Neural progenitor cell (in vitro differentiated cells): Measurements from ENCODE around the gene TCEA3. TPM values are rescaled to one million over a fixed set of nuclear protein-coding genes. Genes with fewer than 3 reads are reported as not detected.

Experiments used
- DNase-seq: peaks from one replicate; pipeline ENCODE4 v3.0.0-alpha.2; 2016; ENCODE audit warnings: low spot score
- H2AFZ ChIP-seq: fragments of 200-600 bp; sonication (generic); replicated peaks from 2 replicates; pipeline ENCODE4 v1.6.1; 2016; ENCODE audit warnings: antibody characterized with exemption
- H3F3A ChIP-seq: fragments of 200-600 bp; sonication (generic); 2 replicates; pipeline ENCODE4 v1.6.1; 2016; ENCODE audit warnings: antibody characterized with exemption, low read depth
- H3K27ac ChIP-seq: fragments of 200-600 bp; sonication (generic); 2 replicates; pipeline ENCODE4 v1.5.1; 2016; ENCODE audit warnings: mild to moderate bottlenecking
- H3K27me3 ChIP-seq: fragments of 200-600 bp; sonication (generic); 2 replicates; pipeline ENCODE4 v1.6.1; 2016; ENCODE audit warnings: mild to moderate bottlenecking, moderate library complexity
- H3K36me3 ChIP-seq: fragments of 200-600 bp; sonication (generic); 2 replicates; pipeline ENCODE4 v1.5.1; 2016
- H3K4me1 ChIP-seq: fragments of 200-600 bp; sonication (generic); 2 replicates; pipeline ENCODE4 v1.6.1; 2016; ENCODE audit warnings: mixed run types
- H3K4me2 ChIP-seq: fragments of 200-600 bp; sonication (generic); 2 replicates; pipeline ENCODE4 v1.6.1; 2016
- H3K4me3 ChIP-seq: fragments of 200-600 bp; sonication (generic); 2 replicates; pipeline ENCODE4 v1.5.1; 2016
- H3K79me2 ChIP-seq: fragments of 200-600 bp; sonication (generic); 2 replicates; pipeline ENCODE4 v1.6.1; 2016; ENCODE audit warnings: low read depth
- H3K9ac ChIP-seq: fragments of 200-600 bp; sonication (generic); 2 replicates; pipeline ENCODE4 v1.6.1; 2016
- H3K9me3 ChIP-seq: fragments of 200-600 bp; sonication (generic); 2 replicates; pipeline ENCODE4 v1.5.1; 2016; ENCODE audit warnings: low read depth
- H4K20me1 ChIP-seq: fragments of 200-600 bp; sonication (generic); 2 replicates; pipeline ENCODE4 v1.6.1; 2016; ENCODE audit warnings: low read depth
- H3K27ac Mint-ChIP-seq: 3 replicates; pipeline ENCODE4 v1.8.0; 2021; ENCODE audit warnings: mixed read lengths
- H3K27me3 Mint-ChIP-seq: 2 replicates; pipeline ENCODE4 v1.8.0; 2022; ENCODE audit warnings: low read depth, mild to moderate bottlenecking, inconsistent platforms, moderate library complexity, mixed read lengths; ENCODE audit not compliant: insufficient read depth
- H3K36me3 Mint-ChIP-seq: 3 replicates; pipeline ENCODE4 v1.8.0; 2021; ENCODE audit warnings: mixed read lengths
- H3K4me1 Mint-ChIP-seq: 3 replicates; pipeline ENCODE4 v1.8.0; 2021; ENCODE audit warnings: mixed read lengths
- H3K4me3 Mint-ChIP-seq: 3 replicates; pipeline ENCODE4 v1.8.0; 2021; ENCODE audit warnings: mild to moderate bottlenecking, moderate library complexity, mixed read lengths
- H3K9me3 Mint-ChIP-seq: 3 replicates; pipeline ENCODE4 v1.8.0; 2020; ENCODE audit warnings: mixed read lengths
- EZH2 ChIP-seq: fragments of 200-600 bp; sonication (generic); IDR thresholded peaks from 2 replicates; pipeline ENCODE4 v1.6.1; 2017; ENCODE audit warnings: antibody characterized with exemption, mild to moderate bottlenecking, moderate library complexity
- EZH2phosphoT487 ChIP-seq: fragments of 200-600 bp; sonication (generic); IDR thresholded peaks from 2 replicates; pipeline ENCODE4 v1.6.1; 2017; ENCODE audit warnings: antibody characterized with exemption
- total RNA-seq: library from RNA; depleted of rRNA; stranded (reverse); fragments of >200 nt; gene quantifications from 2 replicates; pipeline ENCODE4 v1.2.3, GENCODE V29; 2015; ENCODE audit warnings: low replicate concordance
- TF ChIP-seq, protein P1 (sequence below): fragments of 200-600 bp; sonication (generic); IDR thresholded peaks from 2 replicates; pipeline ENCODE4 v1.5.1; 2017; ENCODE audit warnings: antibody characterized with exemption, mild to moderate bottlenecking

The TCEA3 gene
- total RNA-seq, 1 donor from 2014 or later: 0.54 TPM

GRCh38 chr1:23385119-23385621 lies 39.4 kb downstream of the TCEA3 start:
- Mint-ChIP-seq H3K9me3 (peaks cover 11% of the 10 kb centered on the region), H3K4me1 (peaks cover 15% of the 10 kb centered on the region), H3K27me3 (peaks cover 11% of the 10 kb centered on the region), H3K36me3 (peaks cover 5% of the 10 kb centered on the region), H3K27ac (no peak overlapping the region), H3K4me3 (no peak overlapping the region)
- no peak overlapping the region for H3K9ac ChIP-seq
- no peak overlapping the region for H2AFZ ChIP-seq
- H3K9me3 ChIP-seq: no peaks in the 10 kb centered on the region
- DNase-seq: no peak
- no peak overlapping the region for H3K4me2 ChIP-seq
- H3K27ac ChIP-seq: no peak overlapping the region
- H3K79me2 ChIP-seq: no peaks in the 10 kb centered on the region
- no peaks in the 10 kb centered on the region for H3K4me1 ChIP-seq
- peaks cover 100% of the 10 kb centered on the region for H3K27me3 ChIP-seq
- H3F3A ChIP-seq: peaks cover 4% of the 10 kb centered on the region
- H3K36me3 ChIP-seq: no peaks in the 10 kb centered on the region
- TF ChIP-seq EZH2phosphoT487: no peak
- TF ChIP-seq EZH2: no peak
- TF ChIP-seq, protein P1, sequence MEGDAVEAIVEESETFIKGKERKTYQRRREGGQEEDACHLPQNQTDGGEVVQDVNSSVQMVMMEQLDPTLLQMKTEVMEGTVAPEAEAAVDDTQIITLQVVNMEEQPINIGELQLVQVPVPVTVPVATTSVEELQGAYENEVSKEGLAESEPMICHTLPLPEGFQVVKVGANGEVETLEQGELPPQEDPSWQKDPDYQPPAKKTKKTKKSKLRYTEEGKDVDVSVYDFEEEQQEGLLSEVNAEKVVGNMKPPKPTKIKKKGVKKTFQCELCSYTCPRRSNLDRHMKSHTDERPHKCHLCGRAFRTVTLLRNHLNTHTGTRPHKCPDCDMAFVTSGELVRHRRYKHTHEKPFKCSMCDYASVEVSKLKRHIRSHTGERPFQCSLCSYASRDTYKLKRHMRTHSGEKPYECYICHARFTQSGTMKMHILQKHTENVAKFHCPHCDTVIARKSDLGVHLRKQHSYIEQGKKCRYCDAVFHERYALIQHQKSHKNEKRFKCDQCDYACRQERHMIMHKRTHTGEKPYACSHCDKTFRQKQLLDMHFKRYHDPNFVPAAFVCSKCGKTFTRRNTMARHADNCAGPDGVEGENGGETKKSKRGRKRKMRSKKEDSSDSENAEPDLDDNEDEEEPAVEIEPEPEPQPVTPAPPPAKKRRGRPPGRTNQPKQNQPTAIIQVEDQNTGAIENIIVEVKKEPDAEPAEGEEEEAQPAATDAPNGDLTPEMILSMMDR: no peak
- H3K4me3 ChIP-seq: no peak overlapping the region
- no peaks in the 10 kb centered on the region for H4K20me1 ChIP-seq

- Histone ChIP-seq H3K4me1 (no peaks in the 10 kb centered on the region), H3F3A (peaks cover under 1% of the 10 kb centered on the region), H3K9me3 (no peaks in the 10 kb centered on the region), H2AFZ (no peak overlapping the region), H3K4me2 (no peak overlapping the region), H3K9ac (no peak overlapping the region), H4K20me1 (no peaks in the 10 kb centered on the region), H3K36me3 (no peaks in the 10 kb centered on the region), H3K27ac (no peak overlapping the region), H3K79me2 (no peaks in the 10 kb centered on the region), H3K4me3 (no peak overlapping the region), H3K27me3 (peaks cover 100% of the 10 kb centered on the region)
- peaks cover 12% of the 10 kb centered on the region for H3K4me1 Mint-ChIP-seq
- H3K9me3 Mint-ChIP-seq: peaks cover 11% of the 10 kb centered on the region
- no peak overlapping the region for H3K27ac Mint-ChIP-seq
- no peak overlapping the region for H3K4me3 Mint-ChIP-seq
- no peak for DNase-seq
- TF ChIP-seq, protein P1: no peak
- TF ChIP-seq EZH2phosphoT487 (no peak), EZH2 (no peak)
- peaks cover 5% of the 10 kb centered on the region for H3K36me3 Mint-ChIP-seq
- peaks cover 5% of the 10 kb centered on the region for H3K27me3 Mint-ChIP-seq
Measured at GRCh38 chr1:23384312-23385058, 40.1 kb downstream of the TCEA3 start.

GRCh38 chr1:23383577-23384311 lies 40.8 kb downstream of the TCEA3 start:
- H3K27me3 ChIP-seq: peaks cover 100% of the 10 kb centered on the region
- H3K4me3 Mint-ChIP-seq: no peak overlapping the region
- H3K9me3 ChIP-seq: no peaks in the 10 kb centered on the region
- no peak overlapping the region for H2AFZ ChIP-seq
- H3K27me3 Mint-ChIP-seq: peaks cover 8% of the 10 kb centered on the region
- no peak overlapping the region for H3K9ac ChIP-seq
- TF ChIP-seq, protein P1: no peak
- TF ChIP-seq EZH2: no peak
- no peak for TF ChIP-seq EZH2phosphoT487
- no peak overlapping the region for H3K4me3 ChIP-seq
- peaks cover 15% of the 10 kb centered on the region for H3K4me1 Mint-ChIP-seq
- H3K4me1 ChIP-seq: no peaks in the 10 kb centered on the region
- no peak overlapping the region for H3K27ac Mint-ChIP-seq
- no peaks in the 10 kb centered on the region for H4K20me1 ChIP-seq
- peaks cover 11% of the 10 kb centered on the region for H3K9me3 Mint-ChIP-seq
- no peak for DNase-seq
- H3F3A ChIP-seq: no peaks in the 10 kb centered on the region
- H3K4me2 ChIP-seq: no peak overlapping the region
- H3K27ac ChIP-seq: no peak overlapping the region
- no peaks in the 10 kb centered on the region for H3K79me2 ChIP-seq
- no peaks in the 10 kb centered on the region for H3K36me3 ChIP-seq
- peaks cover 5% of the 10 kb centered on the region for H3K36me3 Mint-ChIP-seq
